Measurements from ENCODE around the gene DHH. TPM values are rescaled to one million over a fixed set of nuclear protein-coding genes. Genes with fewer than 3 reads are reported as not detected.

DHH gene
- total RNA-seq, 1 donor from 2014 or later = not detected

DNA sequence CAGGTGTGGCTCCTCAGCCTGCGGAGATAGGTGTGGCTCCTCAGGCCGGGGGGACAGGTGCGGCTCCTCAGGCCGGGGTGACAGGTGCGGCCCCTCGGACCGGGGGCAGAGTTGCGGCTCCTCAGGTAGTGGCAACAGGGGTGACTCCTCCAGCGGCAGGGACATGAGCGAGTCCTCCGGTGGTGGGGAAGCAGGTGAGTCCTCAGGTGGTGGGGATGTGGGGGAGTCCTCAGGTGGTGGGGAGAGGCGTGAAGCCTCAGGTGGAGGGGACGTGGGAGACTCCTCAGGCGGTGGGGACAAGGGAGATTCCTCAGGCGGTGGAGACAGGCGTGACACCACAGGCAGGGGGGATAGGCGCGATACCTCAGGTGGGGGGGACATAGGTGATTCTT lies 43.2 kb downstream of the DHH start:
- no peaks in the 10 kb centered on the region for H3K27me3 Mint-ChIP-seq (ENCODE audit: low read depth)
- peaks cover 16% of the 10 kb centered on the region for H3K4me1 Mint-ChIP-seq (ENCODE audit: low read depth)
- H3K9me3 Mint-ChIP-seq = no peaks in the 10 kb centered on the region
- H3K36me3 Mint-ChIP-seq (ENCODE audit: low read depth) = peaks cover 86% of the 10 kb centered on the region
- no peak for DNase-seq (ENCODE audit: low spot score)
- no peak overlapping the region for H3K27ac Mint-ChIP-seq
- H3K4me3 Mint-ChIP-seq (ENCODE audit: low read depth) = no peak overlapping the region
- intact Hi-C loops (cut with micrococcal nuclease) = no loop called here

DNA sequence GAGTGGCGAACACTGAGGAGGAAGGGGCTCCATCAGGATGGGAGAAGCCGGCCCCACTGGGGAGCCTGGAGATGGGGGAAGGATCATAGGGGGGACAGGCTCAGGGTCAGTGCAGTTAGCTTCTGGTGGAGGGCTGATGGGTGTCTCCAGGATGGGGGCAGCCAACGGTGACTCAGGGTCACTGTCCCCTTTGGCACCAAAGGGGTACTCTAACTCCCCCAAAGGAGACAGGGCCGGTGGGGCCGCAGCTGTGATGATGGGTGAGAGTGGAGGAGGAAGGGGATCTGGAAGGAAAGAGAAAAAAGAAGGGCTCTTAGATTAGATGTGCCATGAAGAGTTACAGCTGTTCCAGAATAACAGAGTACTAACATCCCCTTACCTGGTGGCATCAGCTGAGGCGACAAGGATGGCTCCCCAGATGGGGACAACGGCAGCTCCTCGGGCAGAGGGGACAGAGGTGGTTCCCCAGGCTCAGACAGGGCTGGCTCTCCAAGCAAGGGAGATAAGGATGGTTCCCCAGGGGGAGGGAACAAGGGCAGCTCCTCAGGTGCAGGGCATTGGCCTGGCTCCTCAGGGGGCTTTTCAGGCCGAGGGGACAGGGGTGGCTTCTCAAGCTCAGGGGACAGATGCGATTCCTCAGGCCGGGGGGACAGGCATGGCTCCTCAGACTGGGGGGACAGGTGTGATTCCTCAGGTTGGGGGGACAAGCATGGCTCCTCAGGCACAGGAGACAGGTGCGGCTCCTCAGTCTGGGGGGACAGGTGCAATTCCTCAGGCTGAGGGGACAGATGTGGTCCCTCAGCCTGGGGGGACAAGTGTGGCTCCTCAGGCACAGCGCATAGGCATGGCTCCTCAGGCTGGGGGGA lies 43.9 kb downstream of the DHH start:
- peaks cover 10% of the 10 kb centered on the region for H3K4me1 Mint-ChIP-seq (ENCODE audit: low read depth)
- no peak for DNase-seq (ENCODE audit: low spot score)
- no peak overlapping the region for H3K4me3 Mint-ChIP-seq (ENCODE audit: low read depth)
- no peaks in the 10 kb centered on the region for H3K9me3 Mint-ChIP-seq
- H3K36me3 Mint-ChIP-seq (ENCODE audit: low read depth) = peaks cover 90% of the 10 kb centered on the region
- H3K27me3 Mint-ChIP-seq (ENCODE audit: low read depth) = no peaks in the 10 kb centered on the region
- intact Hi-C loops (cut with micrococcal nuclease) = no loop called here
- no peak overlapping the region for H3K27ac Mint-ChIP-seq

DNA sequence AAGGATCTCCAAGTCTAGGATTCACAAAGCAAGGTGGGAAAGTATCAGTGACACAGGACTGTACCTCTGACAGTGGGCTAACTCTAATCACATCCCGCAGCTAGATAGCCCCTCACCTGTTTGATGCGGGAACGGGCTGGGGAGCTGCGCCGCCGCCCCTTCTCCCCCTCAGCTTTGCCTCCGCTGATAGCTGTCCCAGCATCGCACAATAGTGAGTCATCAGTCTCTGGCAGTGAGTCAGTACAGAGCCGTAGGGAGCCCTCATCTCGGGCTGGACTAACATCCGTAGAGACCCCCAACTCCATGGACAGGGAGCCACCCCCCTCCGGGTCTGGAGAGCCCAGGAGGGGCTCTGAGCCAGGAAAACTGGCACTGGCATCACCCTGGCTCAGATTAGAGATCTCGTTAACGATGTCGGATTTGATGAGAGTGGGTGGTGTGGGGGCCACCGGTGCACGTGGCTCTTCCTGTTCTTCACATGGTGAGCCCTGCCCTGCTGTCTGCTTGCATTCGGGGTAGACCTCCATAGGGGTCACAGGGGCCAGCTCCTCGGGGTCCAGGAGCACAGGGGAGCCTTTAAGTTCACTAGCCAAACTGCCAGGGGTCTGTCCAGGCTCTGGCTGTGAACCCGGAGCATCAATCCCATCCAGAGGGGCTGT lies 44.9 kb downstream of the DHH start:
- Mint-ChIP-seq H3K4me1 (ENCODE audit: low read depth) (peaks cover 1% of the 10 kb centered on the region), H3K36me3 (ENCODE audit: low read depth) (peaks cover 89% of the 10 kb centered on the region), H3K27me3 (ENCODE audit: low read depth) (no peaks in the 10 kb centered on the region), H3K27ac (no peak overlapping the region), H3K4me3 (ENCODE audit: low read depth) (no peak overlapping the region), H3K9me3 (no peaks in the 10 kb centered on the region)
- intact Hi-C loops (cut with micrococcal nuclease) = no loop called here
- DNase-seq (ENCODE audit: low spot score) = no peak

DNA sequence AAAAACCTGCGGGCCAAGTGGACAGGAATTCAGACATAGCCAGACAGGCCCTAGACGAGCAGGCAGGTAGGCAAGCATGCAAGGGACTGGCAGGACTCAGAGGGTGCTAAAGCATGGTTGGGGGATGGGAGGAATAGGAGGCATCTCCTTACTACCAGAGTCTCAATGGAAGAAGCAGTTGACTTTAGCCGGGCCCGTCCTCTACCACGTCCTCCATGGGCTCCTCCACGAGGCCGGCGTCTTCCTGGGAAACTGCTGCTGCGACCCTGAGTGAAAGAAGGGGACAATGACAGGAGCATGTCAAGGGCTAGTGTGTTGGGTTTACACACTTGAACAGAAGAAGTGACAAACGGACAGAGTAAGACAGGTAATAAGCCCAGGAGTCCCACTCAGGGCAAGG lies 45.6 kb downstream of the DHH start:
- Mint-ChIP-seq H3K27ac (no peak overlapping the region), H3K27me3 (ENCODE audit: low read depth) (no peaks in the 10 kb centered on the region), H3K4me1 (ENCODE audit: low read depth) (no peaks in the 10 kb centered on the region), H3K4me3 (ENCODE audit: low read depth) (no peak overlapping the region), H3K9me3 (no peaks in the 10 kb centered on the region), H3K36me3 (ENCODE audit: low read depth) (peaks cover 90% of the 10 kb centered on the region)
- DNase-seq (ENCODE audit: low spot score) = no peak
- intact Hi-C loops (cut with micrococcal nuclease) = no loop called here

DNA sequence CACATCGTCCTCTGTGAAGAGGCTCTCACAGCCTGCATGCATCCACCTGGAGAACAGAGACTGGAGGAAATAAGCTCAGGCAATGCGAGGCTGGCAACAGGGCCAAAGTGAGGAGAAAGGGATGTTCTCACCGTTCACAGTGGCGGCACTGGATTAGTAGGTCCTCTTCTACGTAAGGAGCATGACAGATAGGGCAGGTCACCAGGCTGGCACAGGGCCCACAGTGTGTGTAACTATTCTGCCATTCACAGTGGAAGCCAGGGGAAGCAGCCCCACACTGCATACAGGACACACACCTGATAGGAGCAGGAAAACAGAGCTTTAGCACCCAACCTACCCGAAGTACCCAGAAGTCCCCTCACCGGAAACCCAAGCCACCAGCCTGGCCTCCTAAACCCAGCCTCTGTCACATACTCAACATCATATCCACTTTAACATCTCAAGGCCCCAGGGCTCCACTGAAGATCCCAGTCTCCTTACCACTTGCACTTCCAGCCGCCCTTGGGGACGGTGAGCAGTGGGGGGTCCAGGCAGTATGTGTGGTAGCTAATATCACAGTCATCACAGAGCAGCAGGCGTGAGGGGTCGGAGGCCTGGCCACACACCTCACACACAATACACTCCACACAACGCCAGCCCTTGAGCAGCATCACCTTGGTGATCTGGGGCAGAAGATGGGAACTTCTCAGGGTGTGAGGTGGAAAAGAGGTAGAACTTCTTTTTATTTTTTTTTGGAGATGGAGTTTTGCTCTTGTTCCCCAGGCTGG lies 48.3 kb downstream of the DHH start:
- no peaks in the 10 kb centered on the region for H3K9me3 Mint-ChIP-seq
- no peaks in the 10 kb centered on the region for H3K4me1 Mint-ChIP-seq (ENCODE audit: low read depth)
- no peak overlapping the region for H3K27ac Mint-ChIP-seq
- no peak overlapping the region for H3K4me3 Mint-ChIP-seq (ENCODE audit: low read depth)
- intact Hi-C loops (cut with micrococcal nuclease) = no loop called here
- H3K36me3 Mint-ChIP-seq (ENCODE audit: low read depth) = peaks cover 89% of the 10 kb centered on the region
- no peak for DNase-seq (ENCODE audit: low spot score)
- no peaks in the 10 kb centered on the region for H3K27me3 Mint-ChIP-seq (ENCODE audit: low read depth)

DNA sequence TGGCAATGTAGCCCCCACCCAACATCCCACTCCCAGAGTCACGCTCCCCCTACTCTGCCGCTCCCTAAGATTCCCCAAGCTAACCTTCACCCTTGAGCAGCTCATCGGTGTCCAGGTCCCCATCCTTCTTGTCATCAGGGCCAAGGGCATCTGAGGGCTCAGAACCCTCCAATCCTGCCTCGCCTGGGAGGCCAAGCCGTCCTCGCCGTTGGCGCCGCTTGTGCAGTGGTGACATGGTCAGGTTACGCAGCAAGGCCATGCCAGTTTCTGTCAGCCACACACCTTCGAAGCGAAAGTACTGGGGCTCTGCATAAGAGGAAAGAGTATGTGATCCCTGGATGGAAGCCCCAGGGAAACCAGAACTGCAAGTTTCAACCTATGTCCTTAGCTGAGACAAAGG lies 49.9 kb downstream of the DHH start:
- intact Hi-C loops (cut with micrococcal nuclease) = no loop called here
- no peaks in the 10 kb centered on the region for H3K27me3 Mint-ChIP-seq (ENCODE audit: low read depth)
- no peak overlapping the region for H3K27ac Mint-ChIP-seq
- no peak for DNase-seq (ENCODE audit: low spot score)
- H3K9me3 Mint-ChIP-seq = no peaks in the 10 kb centered on the region
- no peaks in the 10 kb centered on the region for H3K4me1 Mint-ChIP-seq (ENCODE audit: low read depth)
- no peak overlapping the region for H3K4me3 Mint-ChIP-seq (ENCODE audit: low read depth)
- H3K36me3 Mint-ChIP-seq (ENCODE audit: low read depth) = peaks cover 90% of the 10 kb centered on the region

DNA sequence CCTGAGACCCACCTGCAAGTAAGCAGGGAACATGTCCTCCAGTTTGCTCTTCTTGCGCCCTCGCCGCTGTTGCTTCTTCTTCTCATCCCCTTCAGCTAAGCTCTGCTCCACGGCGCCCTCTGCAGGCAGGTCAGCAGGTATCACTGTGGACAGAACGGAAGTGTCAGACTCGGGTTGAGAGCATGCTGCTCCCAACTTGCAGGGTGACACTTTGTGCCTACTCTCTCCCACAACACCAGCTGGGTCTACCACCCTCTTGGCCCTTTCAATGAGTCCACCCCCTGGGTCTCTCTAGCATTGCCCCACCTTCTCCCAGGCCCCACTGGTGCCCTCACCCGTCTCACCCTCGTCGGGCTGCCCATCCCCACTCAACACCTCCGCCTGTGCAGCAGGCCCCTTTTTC lies 50.7 kb downstream of the DHH start:
- H3K4me1 Mint-ChIP-seq (ENCODE audit: low read depth) = no peaks in the 10 kb centered on the region
- H3K4me3 Mint-ChIP-seq (ENCODE audit: low read depth) = no peak overlapping the region
- H3K27me3 Mint-ChIP-seq (ENCODE audit: low read depth) = no peaks in the 10 kb centered on the region
- H3K9me3 Mint-ChIP-seq = no peaks in the 10 kb centered on the region
- no peak overlapping the region for H3K27ac Mint-ChIP-seq
- H3K36me3 Mint-ChIP-seq (ENCODE audit: low read depth) = peaks cover 93% of the 10 kb centered on the region
- intact Hi-C loops (cut with micrococcal nuclease) = no loop called here
- DNase-seq (ENCODE audit: low spot score) = peak; percentile 46

DNA sequence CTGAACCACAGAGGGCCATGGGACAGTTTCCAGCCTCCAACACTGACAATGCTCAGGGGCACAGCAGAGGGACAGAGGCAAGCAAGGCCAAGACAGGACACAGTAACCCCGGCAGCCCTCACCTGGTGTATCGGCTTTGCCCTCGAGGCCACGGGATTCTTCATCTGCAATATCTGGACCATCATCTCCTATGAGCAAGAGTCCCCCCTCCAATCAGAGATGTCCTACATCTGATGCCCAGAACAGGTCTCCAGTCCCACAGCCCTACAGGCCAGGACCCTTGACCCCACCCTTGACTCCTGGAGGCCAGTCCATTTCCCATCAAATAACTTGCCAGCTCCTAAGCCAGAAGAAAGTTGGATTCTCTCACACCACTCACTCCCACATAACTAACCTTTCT lies 51.4 kb downstream of the DHH start:
- Mint-ChIP-seq H3K4me1 (ENCODE audit: low read depth) (no peaks in the 10 kb centered on the region), H3K27me3 (ENCODE audit: low read depth) (no peaks in the 10 kb centered on the region), H3K36me3 (ENCODE audit: low read depth) (peaks cover 91% of the 10 kb centered on the region)

DNA sequence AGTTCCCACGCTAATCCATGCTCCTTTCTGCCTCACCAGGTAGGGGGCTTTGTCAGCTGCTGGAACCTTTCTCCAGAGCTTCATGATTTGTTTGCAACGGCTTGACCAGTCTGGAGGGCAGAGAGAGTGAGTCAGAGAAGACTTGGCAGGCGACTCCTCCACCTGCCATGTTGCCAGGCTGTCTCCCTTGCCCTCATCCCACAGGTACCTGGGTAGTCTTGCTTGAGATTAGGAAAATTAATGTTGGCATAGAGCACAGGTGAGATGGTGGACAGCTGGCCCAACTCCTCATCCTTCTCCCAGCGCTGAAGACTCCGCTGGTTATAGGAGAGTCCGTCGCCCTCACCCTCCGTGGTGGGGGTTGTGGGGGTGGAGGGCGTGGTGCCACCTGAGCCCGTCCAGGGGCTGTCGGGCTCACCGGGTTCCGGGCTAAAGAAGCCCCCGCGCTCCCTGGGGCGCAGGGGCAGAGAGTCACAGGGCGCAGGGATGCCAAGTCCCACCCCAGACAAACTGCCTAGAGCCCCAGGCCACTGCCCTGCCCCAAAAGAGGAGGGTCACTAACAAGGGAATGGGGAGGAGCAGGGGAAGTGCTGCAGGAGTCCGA lies 52.6 kb downstream of the DHH start:
- H3K27ac Mint-ChIP-seq = no peak overlapping the region
- intact Hi-C loops (cut with micrococcal nuclease) = no loop called here
- H3K9me3 Mint-ChIP-seq = no peaks in the 10 kb centered on the region
- H3K4me1 Mint-ChIP-seq (ENCODE audit: low read depth) = no peaks in the 10 kb centered on the region
- no peaks in the 10 kb centered on the region for H3K27me3 Mint-ChIP-seq (ENCODE audit: low read depth)
- DNase-seq (ENCODE audit: low spot score) = no peak
- H3K36me3 Mint-ChIP-seq (ENCODE audit: low read depth) = peaks cover 91% of the 10 kb centered on the region
- H3K4me3 Mint-ChIP-seq (ENCODE audit: low read depth) = no peak overlapping the region

More for the DNA sequence above, 51.4 kb downstream of the DHH start:
- no peak overlapping the region for H3K4me3 Mint-ChIP-seq (ENCODE audit: low read depth)
- H3K27ac Mint-ChIP-seq = no peak overlapping the region
- intact Hi-C loops (cut with micrococcal nuclease) = no loop called here
- no peak for DNase-seq (ENCODE audit: low spot score)
- no peaks in the 10 kb centered on the region for H3K9me3 Mint-ChIP-seq

DNA sequence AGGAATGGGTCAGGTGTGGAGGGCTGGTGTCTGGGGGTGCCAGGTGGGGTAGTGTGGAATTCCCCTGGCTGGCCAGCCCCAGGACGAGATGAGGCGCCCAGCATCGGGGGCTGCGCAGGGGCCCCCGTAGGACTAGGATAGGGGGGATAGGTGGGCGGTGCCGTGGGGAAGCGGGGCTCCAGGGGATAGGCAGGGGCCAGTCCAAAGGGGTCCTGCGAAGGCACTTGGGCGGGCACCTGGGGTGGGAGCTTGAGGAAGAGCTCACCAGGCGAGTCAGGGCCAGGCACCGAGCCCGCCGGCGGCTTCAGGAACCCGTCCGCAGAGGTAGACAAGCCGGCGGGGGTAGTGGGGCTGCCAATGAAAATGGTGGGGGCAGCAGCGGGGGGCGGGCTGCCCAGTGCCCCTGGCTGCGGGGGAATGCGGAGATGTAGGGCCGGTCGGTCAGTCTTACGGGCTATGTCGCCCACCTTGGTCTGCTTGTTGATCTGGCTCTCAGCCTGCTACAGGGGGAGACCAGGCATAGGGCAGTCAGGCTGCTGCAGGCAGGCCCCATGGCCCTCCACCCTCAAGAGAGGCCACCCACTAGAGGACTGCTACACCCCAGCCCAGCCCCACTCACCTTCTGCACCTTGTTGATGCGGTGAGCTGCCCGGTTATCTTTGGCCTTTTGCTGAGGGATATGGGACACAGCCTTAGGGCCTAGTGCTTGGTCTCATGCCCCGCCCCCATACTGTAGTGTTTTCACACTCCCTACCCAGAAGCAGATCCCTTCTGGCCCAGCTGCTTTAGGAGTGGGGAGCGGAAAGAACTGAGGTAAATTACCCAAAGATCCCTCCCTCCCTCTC lies 53.3 kb downstream of the DHH start:
- DNase-seq (ENCODE audit: low spot score) = no peak
- Mint-ChIP-seq H3K9me3 (no peaks in the 10 kb centered on the region), H3K27me3 (ENCODE audit: low read depth) (no peaks in the 10 kb centered on the region), H3K36me3 (ENCODE audit: low read depth) (peaks cover 89% of the 10 kb centered on the region), H3K4me3 (ENCODE audit: low read depth) (no peak overlapping the region), H3K27ac (no peak overlapping the region), H3K4me1 (ENCODE audit: low read depth) (no peaks in the 10 kb centered on the region)
- intact Hi-C loops (cut with micrococcal nuclease) = no loop called here

DNA sequence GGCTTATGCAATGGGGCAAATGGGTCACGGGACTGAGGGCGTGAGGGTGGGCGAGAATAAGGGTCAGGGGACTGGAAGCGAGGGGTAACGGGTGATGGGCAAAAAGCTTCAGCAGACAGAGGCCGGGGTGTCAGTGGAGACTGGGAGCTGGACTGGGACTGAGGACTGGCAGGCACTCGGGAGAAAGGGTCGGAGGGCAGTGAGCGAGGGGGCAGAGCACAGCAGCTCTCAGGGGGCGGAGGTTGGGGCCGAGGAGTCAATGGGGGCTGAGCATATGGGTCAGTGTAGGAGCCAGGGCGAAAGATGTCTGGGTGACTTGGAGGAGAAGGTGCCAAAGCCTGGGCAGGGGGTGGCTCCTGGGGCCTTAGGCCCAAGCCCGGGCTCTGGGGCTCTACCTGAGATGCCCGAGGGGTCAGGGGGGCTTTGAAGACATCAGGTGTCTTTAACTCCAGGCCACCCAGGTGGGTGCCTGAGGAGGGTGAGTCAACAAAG lies 54.2 kb downstream of the DHH start:
- intact Hi-C loops (cut with micrococcal nuclease) = no loop called here
- Mint-ChIP-seq H3K9me3 (no peaks in the 10 kb centered on the region), H3K36me3 (ENCODE audit: low read depth) (peaks cover 89% of the 10 kb centered on the region), H3K4me3 (ENCODE audit: low read depth) (no peak overlapping the region), H3K4me1 (ENCODE audit: low read depth) (no peaks in the 10 kb centered on the region), H3K27me3 (ENCODE audit: low read depth) (no peaks in the 10 kb centered on the region), H3K27ac (no peak overlapping the region)
- no peak for DNase-seq (ENCODE audit: low spot score)
